GM18498 (cell line): ENCODE results near the gene SYF2.

Experiments
- ATAC-seq: cut with Tn5 transposase; IDR thresholded peaks from one replicate; pipeline ENCODE4 v1.9.1; 2021; ENCODE audit warnings: mild to moderate bottlenecking, moderate library complexity; ENCODE audit not compliant: unreplicated experiment

SYF2 gene

GRCh38 chr1:25186161-25187007 is 45.9 kb downstream of the SYF2 start:
- no peak for ATAC-seq

GRCh38 chr1:25185409-25186160 is 46.7 kb downstream of the SYF2 start:
- no peak for ATAC-seq

GRCh38 chr1:25184001-25184762 is 48.1 kb downstream of the SYF2 start:
- no peak for ATAC-seq

GRCh38 chr1:25183126-25183980 is 48.9 kb downstream of the SYF2 start:
- no peak for ATAC-seq

GRCh38 chr1:25182629-25183028 is 49.7 kb downstream of the SYF2 start:
- ATAC-seq, result no peak

- ATAC-seq, result no peak
Measured at GRCh38 chr1:25180996-25181395, 51.3 kb downstream of the SYF2 start.

- ATAC-seq, result no peak
Measured at GRCh38 chr1:25178917-25179561, 53.3 kb downstream of the SYF2 start.

- ATAC-seq, result no peak
Measured at GRCh38 chr1:25174730-25175612, 57.3 kb downstream of the SYF2 start.

GRCh38 chr1:25174363-25174729 is 58.0 kb downstream of the SYF2 start:
- ATAC-seq, result no peak

- ATAC-seq, result no peak
Measured at GRCh38 chr1:25173809-25174340, 58.4 kb downstream of the SYF2 start.
